Activated gamma-delta T cell (primary cell): ENCODE results near the gene HELZ2.
"Not testable (repeated sequence)": the region's sequence is repeated elsewhere in the genome, so short reads cannot be mapped to it uniquely, and the experiment has no call there.

Experiments used
- DNase-seq: peaks from one replicate; lab custom pipeline; 2025; lab: John Stamatoyannopoulos, UW

HELZ2 gene

GRCh38 chr20:63580796-63581461 is 6.9 kb upstream of the HELZ2 start:
- DNase-seq, result no peak

- DNase-seq, result no peak
These were observed 5.1 kb upstream of the HELZ2 start for GRCh38 chr20:63579017-63579694.

- DNase-seq, result no peak
These were observed 4.4 kb upstream of the HELZ2 start for GRCh38 chr20:63578224-63579016.

GRCh38 chr20:63577317-63577894 is 3.4 kb upstream of the HELZ2 start:
- DNase-seq, result no peak

GRCh38 chr20:63576311-63576710 is 2.3 kb upstream of the HELZ2 start:
- no peak for DNase-seq

- DNase-seq, result no peak
These were observed 1.0 kb upstream of the HELZ2 start for GRCh38 chr20:63574829-63575743.

GRCh38 chr20:63573647-63574131 is 350 bp downstream of the HELZ2 start:
- DNase-seq, result no peak

- no peak for DNase-seq
These were observed 1.0 kb downstream of the HELZ2 start for GRCh38 chr20:63572788-63573646.

GRCh38 chr20:63572071-63572787 is 1.8 kb downstream of the HELZ2 start:
- DNase-seq, result no peak

- not testable (repeated sequence) for DNase-seq
These were observed 3.0 kb downstream of the HELZ2 start for GRCh38 chr20:63571087-63571478.

GRCh38 chr20:63570281-63571086 is 3.6 kb downstream of the HELZ2 start:
- DNase-seq, result no peak

- no peak for DNase-seq
These were observed 4.8 kb downstream of the HELZ2 start for GRCh38 chr20:63568986-63569949.

GRCh38 chr20:63568170-63568981 is 5.7 kb downstream of the HELZ2 start:
- no peak for DNase-seq

GRCh38 chr20:63567386-63568169 is 6.5 kb downstream of the HELZ2 start:
- DNase-seq, result peak; percentile 53

GRCh38 chr20:63567136-63567385 is 7.0 kb downstream of the HELZ2 start:
- DNase-seq, result no peak
